ENCODE measurements around the gene RERE.

GRCh38 chr1:8496473-8496872 is 321.0 kb downstream of the RERE start:
- TF ChIP-seq CTCF (IDR thresholded peaks at IDR 0.05; ENCODE audit: poor library complexity) (no peak), EZH2 (IDR thresholded peaks at IDR 0.05; ENCODE audit: borderline replicate concordance) (no peak), EZH2phosphoT487 (IDR thresholded peaks at IDR 0.05; ENCODE audit: low read depth, severe bottlenecking, unreplicated experiment) (no peak)

All from hepatocyte (in vitro differentiated cells).